Measurements from ENCODE around the gene POR. TPM values are rescaled to one million over a fixed set of nuclear protein-coding genes. Genes with fewer than 3 reads are reported as not detected.

The POR gene
- total and polyA plus RNA-seq, 2 of the 13 experiments (the other 11 are each of a cell fraction or from before 2014, with no cell fraction given) = 145 to 266 TPM

GRCh38 chr7:75957021-75957736, 42.2 kb downstream of the POR start (continued):
- TF ChIP-seq ZNF24 (IDR thresholded peaks at IDR 0.05) (no peak), JARID2 (CRISPR knock-in tag; IDR thresholded peaks at IDR 0.05; ENCODE audit: insufficient replicate concordance) (no peak), NRL (CRISPR knock-in tag; IDR thresholded peaks at IDR 0.05; ENCODE audit: borderline replicate concordance) (no peak), MYNN (CRISPR knock-in tag; IDR thresholded peaks at IDR 0.05; ENCODE audit: low read depth) (no peak), TEAD3 (CRISPR knock-in tag; optimal IDR thresholded peaks at IDR 0.05; ENCODE audit: borderline replicate concordance) (peak; percentile 8), MAX (IDR thresholded peaks at IDR 0.05) (0 out of 2 replicates have a peak, but pooled peaks have one; percentile 11), ZNF883 (CRISPR knock-in tag; IDR thresholded peaks at IDR 0.05; ENCODE audit: not compliant biosample characterization) (no peak), ZNF790 (CRISPR knock-in tag; IDR thresholded peaks at IDR 0.05; ENCODE audit: borderline replicate concordance) (no peak), NFKBIZ (CRISPR knock-in tag; IDR thresholded peaks at IDR 0.05) (no peak), SMAD3 (CRISPR knock-in tag; IDR thresholded peaks at IDR 0.05) (no peak), TBP (CRISPR knock-in tag; IDR thresholded peaks at IDR 0.05) (no peak), NFE2L1 (CRISPR knock-in tag; IDR thresholded peaks at IDR 0.05; ENCODE audit: borderline replicate concordance) (no peak), KLF16 (CRISPR knock-in tag; IDR thresholded peaks at IDR 0.05) (no peak), ISL2 (CRISPR knock-in tag; IDR thresholded peaks at IDR 0.05) (no peak), ZNF598 (CRISPR knock-in tag; IDR thresholded peaks at IDR 0.05; ENCODE audit: borderline replicate concordance) (no peak), MYC (CRISPR knock-in tag; IDR thresholded peaks at IDR 0.05; ENCODE audit: borderline replicate concordance) (0 out of 2 replicates have a peak, but pooled peaks have one; percentile 19), CHD4 (IDR thresholded peaks at IDR 0.05; ENCODE audit: borderline replicate concordance, low read length) (no peak), JUND (CRISPR knock-in tag; IDR thresholded peaks at IDR 0.05) (no peak), AGO2 (optimal IDR thresholded peaks at IDR 0.05; ENCODE audit: low read depth, low read length) (no peak)
- TF ChIP-seq, protein P1, sequence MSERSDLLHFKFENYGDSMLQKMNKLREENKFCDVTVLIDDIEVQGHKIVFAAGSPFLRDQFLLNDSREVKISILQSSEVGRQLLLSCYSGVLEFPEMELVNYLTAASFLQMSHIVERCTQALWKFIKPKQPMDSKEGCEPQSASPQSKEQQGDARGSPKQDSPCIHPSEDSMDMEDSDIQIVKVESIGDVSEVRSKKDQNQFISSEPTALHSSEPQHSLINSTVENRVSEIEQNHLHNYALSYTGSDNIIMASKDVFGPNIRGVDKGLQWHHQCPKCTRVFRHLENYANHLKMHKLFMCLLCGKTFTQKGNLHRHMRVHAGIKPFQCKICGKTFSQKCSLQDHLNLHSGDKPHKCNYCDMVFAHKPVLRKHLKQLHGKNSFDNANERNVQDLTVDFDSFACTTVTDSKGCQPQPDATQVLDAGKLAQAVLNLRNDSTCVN (CRISPR knock-in tag; IDR thresholded peaks at IDR 0.05; ENCODE audit: borderline replicate concordance) = no peak
- TF ChIP-seq, protein P2, sequence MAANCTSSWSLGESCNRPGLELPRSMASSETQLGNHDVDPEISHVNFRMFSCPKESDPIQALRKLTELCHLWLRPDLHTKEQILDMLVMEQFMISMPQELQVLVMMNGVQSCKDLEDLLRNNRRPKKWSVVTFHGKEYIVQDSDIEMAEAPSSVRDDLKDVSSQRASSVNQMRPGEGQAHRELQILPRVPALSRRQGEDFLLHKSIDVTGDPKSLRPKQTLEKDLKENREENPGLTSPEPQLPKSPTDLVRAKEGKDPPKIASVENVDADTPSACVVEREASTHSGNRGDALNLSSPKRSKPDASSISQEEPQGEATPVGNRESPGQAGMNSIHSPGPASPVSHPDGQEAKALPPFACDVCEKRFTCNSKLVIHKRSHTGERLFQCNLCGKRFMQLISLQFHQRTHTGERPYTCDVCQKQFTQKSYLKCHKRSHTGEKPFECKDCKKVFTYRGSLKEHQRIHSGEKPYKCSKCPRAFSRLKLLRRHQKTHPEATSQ (CRISPR knock-in tag; IDR thresholded peaks at IDR 0.05; ENCODE audit: borderline replicate concordance) = no peak
- TF ChIP-seq, protein P3, sequence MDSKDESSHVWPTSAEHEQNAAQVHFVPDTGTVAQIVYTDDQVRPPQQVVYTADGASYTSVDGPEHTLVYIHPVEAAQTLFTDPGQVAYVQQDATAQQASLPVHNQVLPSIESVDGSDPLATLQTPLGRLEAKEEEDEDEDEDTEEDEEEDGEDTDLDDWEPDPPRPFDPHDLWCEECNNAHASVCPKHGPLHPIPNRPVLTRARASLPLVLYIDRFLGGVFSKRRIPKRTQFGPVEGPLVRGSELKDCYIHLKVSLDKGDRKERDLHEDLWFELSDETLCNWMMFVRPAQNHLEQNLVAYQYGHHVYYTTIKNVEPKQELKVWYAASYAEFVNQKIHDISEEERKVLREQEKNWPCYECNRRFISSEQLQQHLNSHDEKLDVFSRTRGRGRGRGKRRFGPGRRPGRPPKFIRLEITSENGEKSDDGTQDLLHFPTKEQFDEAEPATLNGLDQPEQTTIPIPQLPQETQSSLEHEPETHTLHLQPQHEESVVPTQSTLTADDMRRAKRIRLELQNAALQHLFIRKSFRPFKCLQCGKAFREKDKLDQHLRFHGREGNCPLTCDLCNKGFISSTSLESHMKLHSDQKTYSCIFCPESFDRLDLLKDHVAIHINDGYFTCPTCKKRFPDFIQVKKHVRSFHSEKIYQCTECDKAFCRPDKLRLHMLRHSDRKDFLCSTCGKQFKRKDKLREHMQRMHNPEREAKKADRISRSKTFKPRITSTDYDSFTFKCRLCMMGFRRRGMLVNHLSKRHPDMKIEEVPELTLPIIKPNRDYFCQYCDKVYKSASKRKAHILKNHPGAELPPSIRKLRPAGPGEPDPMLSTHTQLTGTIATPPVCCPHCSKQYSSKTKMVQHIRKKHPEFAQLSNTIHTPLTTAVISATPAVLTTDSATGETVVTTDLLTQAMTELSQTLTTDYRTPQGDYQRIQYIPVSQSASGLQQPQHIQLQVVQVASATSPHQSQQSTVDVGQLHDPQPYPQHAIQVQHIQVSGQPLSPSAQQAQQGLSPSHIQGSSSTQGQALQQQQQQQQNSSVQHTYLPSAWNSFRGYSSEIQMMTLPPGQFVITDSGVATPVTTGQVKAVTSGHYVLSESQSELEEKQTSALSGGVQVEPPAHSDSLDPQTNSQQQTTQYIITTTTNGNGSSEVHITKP (CRISPR knock-in tag; IDR thresholded peaks at IDR 0.05; ENCODE audit: low read depth) = no peak
